Upper lobe of left lung (tissue), 4 donors: Measurements from ENCODE around the gene ZNF799.

Experiments used
- EP300 ChIP-seq, 4 donors: sonication (generic); formaldehyde crosslinking; IDR thresholded peaks; one replicate each; pipeline ENCODE4 v1.5.1; 2017; ENCODE audit warnings: antibody characterized with exemption in 4 of 4, control low read depth in 2 of 4
- POLR2A ChIP-seq, 4 donors: fragments of 450-650 bp; IDR thresholded peaks; one replicate each; pipeline ENCODE4 v1.5.1; 2016 to 2017; ENCODE audit warnings: antibody characterized with exemption in 4 of 4, mild to moderate bottlenecking in 2 of 4
- POLR2AphosphoS5 ChIP-seq, 2 donors: sonication (generic); formaldehyde crosslinking; IDR thresholded peaks; one replicate each; pipeline ENCODE4 v1.5.1; 2017; ENCODE audit warnings: antibody characterized with exemption in 2 of 2
- TF ChIP-seq, protein P1 (sequence below), 6 experiments: fragments of 450-650 bp in 4 of 6; fragments of 200-600 bp in 2 of 6; sonication (generic) in 2 of 6; IDR thresholded peaks; one replicate each; pipeline ENCODE4 v1.5.1; 2016 to 2019; ENCODE audit warnings: antibody characterized with exemption in 6 of 6

GRCh38 chr19:12448808-12449207, 47.7 kb upstream of the ZNF799 start:
- TF ChIP-seq EP300 (IDR thresholded peaks at IDR 0.05), result no peak
- TF ChIP-seq, protein P1, sequence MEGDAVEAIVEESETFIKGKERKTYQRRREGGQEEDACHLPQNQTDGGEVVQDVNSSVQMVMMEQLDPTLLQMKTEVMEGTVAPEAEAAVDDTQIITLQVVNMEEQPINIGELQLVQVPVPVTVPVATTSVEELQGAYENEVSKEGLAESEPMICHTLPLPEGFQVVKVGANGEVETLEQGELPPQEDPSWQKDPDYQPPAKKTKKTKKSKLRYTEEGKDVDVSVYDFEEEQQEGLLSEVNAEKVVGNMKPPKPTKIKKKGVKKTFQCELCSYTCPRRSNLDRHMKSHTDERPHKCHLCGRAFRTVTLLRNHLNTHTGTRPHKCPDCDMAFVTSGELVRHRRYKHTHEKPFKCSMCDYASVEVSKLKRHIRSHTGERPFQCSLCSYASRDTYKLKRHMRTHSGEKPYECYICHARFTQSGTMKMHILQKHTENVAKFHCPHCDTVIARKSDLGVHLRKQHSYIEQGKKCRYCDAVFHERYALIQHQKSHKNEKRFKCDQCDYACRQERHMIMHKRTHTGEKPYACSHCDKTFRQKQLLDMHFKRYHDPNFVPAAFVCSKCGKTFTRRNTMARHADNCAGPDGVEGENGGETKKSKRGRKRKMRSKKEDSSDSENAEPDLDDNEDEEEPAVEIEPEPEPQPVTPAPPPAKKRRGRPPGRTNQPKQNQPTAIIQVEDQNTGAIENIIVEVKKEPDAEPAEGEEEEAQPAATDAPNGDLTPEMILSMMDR (IDR thresholded peaks at IDR 0.05), result no peak
- TF ChIP-seq POLR2A (IDR thresholded peaks at IDR 0.05), result no peak
- TF ChIP-seq POLR2AphosphoS5 (IDR thresholded peaks at IDR 0.05), result no peak
